ENCODE measurements around the gene MUC4.
"Not testable (repeated sequence)": the region's sequence is repeated elsewhere in the genome, so short reads cannot be mapped to it uniquely, and the experiment has no call there.

MUC4 gene

DNA sequence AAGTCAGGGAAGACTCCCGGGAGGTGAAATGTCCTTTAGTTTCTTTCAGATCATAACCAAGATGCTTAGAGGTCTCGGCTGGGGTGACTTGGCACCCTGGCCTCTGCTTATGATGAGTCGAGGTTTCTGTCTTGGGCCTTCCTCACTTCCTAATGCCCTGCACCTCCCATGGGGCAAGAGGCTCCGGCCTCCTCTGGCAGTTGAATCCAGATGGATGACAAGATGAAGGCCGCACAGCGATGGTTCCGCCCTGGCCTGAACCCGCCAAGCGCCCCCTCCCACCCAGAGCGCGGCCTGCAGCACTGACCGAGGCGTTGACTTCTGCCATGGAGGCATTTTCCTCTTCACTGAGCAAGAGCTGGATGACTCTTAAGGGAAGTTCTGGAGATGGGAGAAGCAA lies 59.7 kb downstream of the MUC4 start:
- Histone ChIP-seq H3K9me3 (no peaks in the 10 kb centered on the region), H3K27me3 (peaks cover 37% of the 10 kb centered on the region), H3K4me3 (ENCODE audit: low read depth in 1 of 2, low read length in 1 of 2) (no peak overlapping the region), H3K4me1 (ENCODE audit: control insufficient read depth in 1 of 2, insufficient read depth in 1 of 2, low read depth in 1 of 2, low read length in 1 of 2) (peaks cover 0 to 6% of the 10 kb centered on the region in 2 experiments), H3K36me3 (no peaks in the 10 kb centered on the region), H3K27ac (no peak overlapping the region)
- TF ChIP-seq, protein P1, sequence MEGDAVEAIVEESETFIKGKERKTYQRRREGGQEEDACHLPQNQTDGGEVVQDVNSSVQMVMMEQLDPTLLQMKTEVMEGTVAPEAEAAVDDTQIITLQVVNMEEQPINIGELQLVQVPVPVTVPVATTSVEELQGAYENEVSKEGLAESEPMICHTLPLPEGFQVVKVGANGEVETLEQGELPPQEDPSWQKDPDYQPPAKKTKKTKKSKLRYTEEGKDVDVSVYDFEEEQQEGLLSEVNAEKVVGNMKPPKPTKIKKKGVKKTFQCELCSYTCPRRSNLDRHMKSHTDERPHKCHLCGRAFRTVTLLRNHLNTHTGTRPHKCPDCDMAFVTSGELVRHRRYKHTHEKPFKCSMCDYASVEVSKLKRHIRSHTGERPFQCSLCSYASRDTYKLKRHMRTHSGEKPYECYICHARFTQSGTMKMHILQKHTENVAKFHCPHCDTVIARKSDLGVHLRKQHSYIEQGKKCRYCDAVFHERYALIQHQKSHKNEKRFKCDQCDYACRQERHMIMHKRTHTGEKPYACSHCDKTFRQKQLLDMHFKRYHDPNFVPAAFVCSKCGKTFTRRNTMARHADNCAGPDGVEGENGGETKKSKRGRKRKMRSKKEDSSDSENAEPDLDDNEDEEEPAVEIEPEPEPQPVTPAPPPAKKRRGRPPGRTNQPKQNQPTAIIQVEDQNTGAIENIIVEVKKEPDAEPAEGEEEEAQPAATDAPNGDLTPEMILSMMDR (IDR thresholded peaks at IDR 0.05) = no peak

DNA sequence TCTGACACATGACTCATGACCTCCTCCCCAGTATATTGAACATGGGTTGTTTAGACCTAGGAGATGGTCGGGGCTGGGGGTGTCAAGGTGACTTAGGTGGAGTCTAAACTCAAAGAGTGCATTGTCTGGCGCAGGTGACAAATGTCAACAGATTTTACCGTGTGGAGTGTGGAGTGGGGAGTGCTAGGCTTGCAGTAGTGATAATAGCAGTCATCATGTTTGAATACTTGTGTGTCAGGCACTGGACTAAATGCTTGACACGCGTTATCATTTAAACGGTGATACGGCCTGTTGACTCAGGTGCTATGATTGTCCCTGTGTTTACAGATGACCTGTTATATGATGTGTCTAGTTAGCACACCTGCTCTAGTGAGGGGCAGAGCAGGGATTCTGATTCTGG lies 60.2 kb downstream of the MUC4 start:
- H3K27ac ChIP-seq = no peak overlapping the region
- TF ChIP-seq, protein P1 (IDR thresholded peaks at IDR 0.05) = no peak
- H3K4me1 ChIP-seq (ENCODE audit: control insufficient read depth in 1 of 2, insufficient read depth in 1 of 2, low read depth in 1 of 2, low read length in 1 of 2) = peaks cover 0 to 6% of the 10 kb centered on the region in 2 experiments
- no peak overlapping the region for H3K4me3 ChIP-seq (ENCODE audit: low read depth in 1 of 2, low read length in 1 of 2)
- H3K36me3 ChIP-seq = no peaks in the 10 kb centered on the region
- H3K27me3 ChIP-seq = peaks cover 34% of the 10 kb centered on the region
- no peaks in the 10 kb centered on the region for H3K9me3 ChIP-seq

DNA sequence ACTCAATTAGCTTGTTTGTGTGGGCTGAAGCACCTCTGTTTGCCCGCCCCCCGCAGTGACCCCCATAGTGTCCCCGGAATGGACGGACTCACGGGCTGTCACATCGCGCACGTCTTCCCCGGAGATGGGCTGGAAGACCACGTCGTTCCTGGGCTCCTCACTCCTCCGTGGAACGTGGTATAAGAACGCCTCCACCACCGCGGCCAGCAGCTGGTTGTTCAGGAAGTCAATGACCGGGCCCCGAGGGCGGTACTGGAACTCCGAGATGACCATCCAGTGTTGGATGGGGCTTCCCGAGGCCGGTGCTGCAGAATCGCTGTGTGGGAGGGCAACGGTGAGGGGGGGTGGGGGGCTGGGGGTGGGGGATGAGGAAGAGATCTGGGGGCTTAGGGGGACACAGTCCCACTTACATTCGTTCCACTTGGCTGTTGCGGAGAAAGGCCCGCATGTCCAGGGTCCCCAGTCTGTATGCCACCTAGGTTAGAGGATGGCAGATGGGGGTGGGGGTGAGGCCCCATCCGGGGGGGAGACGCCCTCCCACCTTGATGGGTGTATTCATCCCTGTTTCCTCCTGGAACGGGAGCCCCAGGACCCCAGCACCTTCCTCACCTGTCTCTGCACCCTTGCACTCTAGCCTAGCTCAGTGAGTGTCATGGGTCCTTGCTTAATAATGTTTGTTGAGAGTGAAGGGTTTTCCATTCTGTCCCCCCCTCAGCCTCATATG lies 60.8 kb downstream of the MUC4 start:
- TF ChIP-seq, protein P1 (IDR thresholded peaks at IDR 0.05) = no peak
- no peak overlapping the region for H3K4me3 ChIP-seq (ENCODE audit: low read depth in 1 of 2, low read length in 1 of 2)
- H3K27me3 ChIP-seq = peaks cover 28% of the 10 kb centered on the region
- no peaks in the 10 kb centered on the region for H3K36me3 ChIP-seq
- no peaks in the 10 kb centered on the region for H3K9me3 ChIP-seq
- H3K27ac ChIP-seq = no peak overlapping the region
- peaks cover 0 to 6% of the 10 kb centered on the region in 2 experiments for H3K4me1 ChIP-seq (ENCODE audit: control insufficient read depth in 1 of 2, insufficient read depth in 1 of 2, low read depth in 1 of 2, low read length in 1 of 2)

DNA sequence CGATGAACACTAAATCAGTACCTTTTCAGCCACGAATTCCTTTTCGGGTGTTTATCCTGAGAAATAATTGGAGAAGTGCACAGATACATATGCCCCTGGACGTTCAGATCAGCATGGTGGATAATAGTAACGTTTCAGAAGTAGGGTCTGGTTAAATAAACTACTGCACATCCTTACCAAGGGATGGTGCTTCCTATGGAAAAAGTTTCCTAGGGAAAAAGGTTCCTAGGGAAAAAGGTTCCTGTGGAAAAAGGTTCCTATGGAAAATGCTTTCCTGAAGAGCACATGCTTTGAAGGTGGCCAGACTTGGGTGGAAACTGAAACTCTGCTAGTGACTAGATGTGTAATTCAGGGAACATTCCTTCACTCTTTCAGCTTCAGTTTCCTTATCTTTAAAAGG lies 62.6 kb downstream of the MUC4 start:
- H3K4me3 ChIP-seq (ENCODE audit: low read depth in 1 of 2, low read length in 1 of 2); H3K27ac ChIP-seq; H3K9me3 ChIP-seq; H3K4me1 ChIP-seq (ENCODE audit: control insufficient read depth in 1 of 2, insufficient read depth in 1 of 2, low read depth in 1 of 2, low read length in 1 of 2); H3K36me3 ChIP-seq: not testable (repeated sequence)
- H3K27me3 ChIP-seq = peaks cover 23% of the 10 kb centered on the region

DNA sequence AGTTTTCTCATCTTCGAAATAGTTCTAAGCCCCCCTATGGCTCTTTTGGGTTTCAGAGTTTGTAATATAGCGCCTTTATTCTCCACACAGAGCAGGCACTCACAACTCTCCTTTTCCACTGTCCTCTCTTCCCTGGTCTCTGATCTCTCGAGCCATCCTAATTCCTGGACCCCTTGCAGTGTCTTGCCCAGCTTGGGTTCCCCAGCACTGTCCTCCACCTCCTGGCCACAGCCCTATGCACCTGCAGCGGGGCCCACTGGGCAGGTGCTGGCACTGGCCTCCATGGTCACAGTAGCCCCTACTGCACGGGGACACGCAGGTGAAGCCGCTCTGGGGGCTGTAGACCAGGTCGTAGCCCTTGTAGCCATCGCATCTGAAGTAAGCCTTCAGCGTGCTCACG lies 63.1 kb downstream of the MUC4 start:
- H3K36me3 ChIP-seq = no peaks in the 10 kb centered on the region
- peaks cover 23% of the 10 kb centered on the region for H3K27me3 ChIP-seq
- TF ChIP-seq, protein P1 (IDR thresholded peaks at IDR 0.05) = no peak
- no peak overlapping the region for H3K27ac ChIP-seq
- no peak overlapping the region for H3K4me3 ChIP-seq (ENCODE audit: low read depth in 1 of 2, low read length in 1 of 2)
- peaks cover 0 to 6% of the 10 kb centered on the region in 2 experiments for H3K4me1 ChIP-seq (ENCODE audit: control insufficient read depth in 1 of 2, insufficient read depth in 1 of 2, low read depth in 1 of 2, low read length in 1 of 2)
- no peaks in the 10 kb centered on the region for H3K9me3 ChIP-seq

DNA sequence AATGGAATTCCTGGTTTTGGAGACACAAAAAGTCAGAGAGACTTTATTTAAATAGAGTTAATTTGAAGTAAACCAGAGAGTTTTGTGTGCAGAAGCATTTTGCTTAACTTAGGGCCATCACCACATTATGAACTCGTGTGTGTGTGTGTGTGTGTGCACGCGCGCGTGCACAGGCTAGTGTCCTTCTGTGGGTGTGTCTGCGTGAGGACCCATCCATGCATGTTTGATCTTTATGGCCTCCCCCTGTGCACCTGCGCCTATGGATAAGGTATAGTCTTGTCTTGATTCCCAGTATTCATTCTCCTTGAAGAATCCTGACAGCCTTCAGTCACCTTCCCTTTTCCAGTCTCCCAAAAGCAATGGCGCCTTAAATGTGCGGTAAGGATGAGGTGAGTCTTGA lies 65.0 kb downstream of the MUC4 start:
- TF ChIP-seq, protein P1 (IDR thresholded peaks at IDR 0.05) = no peak
- peaks cover 0 to 6% of the 10 kb centered on the region in 2 experiments for H3K4me1 ChIP-seq (ENCODE audit: control insufficient read depth in 1 of 2, insufficient read depth in 1 of 2, low read depth in 1 of 2, low read length in 1 of 2)
- no peak overlapping the region for H3K27ac ChIP-seq
- H3K27me3 ChIP-seq = peaks cover 23% of the 10 kb centered on the region
- H3K9me3 ChIP-seq = no peaks in the 10 kb centered on the region
- H3K36me3 ChIP-seq = no peaks in the 10 kb centered on the region
- no peak overlapping the region for H3K4me3 ChIP-seq (ENCODE audit: low read depth in 1 of 2, low read length in 1 of 2)
